GM23338 (cell line): Measurements from ENCODE around the gene UNC13D. TPM values are rescaled to one million over a fixed set of nuclear protein-coding genes. Genes with fewer than 3 reads are reported as not detected.

Experiments used
- ATAC-seq: fragments of 200-7000 bp; cut with Tn5 transposase; 3 replicates; pipeline ENCODE4 v1.9.1; 2020
- DNase-seq: peaks from one replicate; pipeline ENCODE4 v3.0.0-alpha.2; 2015; ENCODE audit warnings: low spot score
- H2AFZ ChIP-seq: fragments of 200-600 bp; sonication (generic); 2 replicates; pipeline ENCODE4 v1.8.0; 2016; ENCODE audit warnings: antibody characterized with exemption, mild to moderate bottlenecking, moderate library complexity
- H3F3A ChIP-seq: fragments of 200-600 bp; sonication (generic); replicated peaks from 2 replicates; pipeline ENCODE4 v1.8.0; 2017; ENCODE audit warnings: antibody characterized with exemption, mixed run types, low read depth
- H3K27ac ChIP-seq: fragments of 200-600 bp; sonication (generic); 2 replicates; pipeline ENCODE4 v1.6.1; 2016; ENCODE audit warnings: low read depth
- H3K27me3 ChIP-seq: fragments of 200-600 bp; sonication (generic); 2 replicates; pipeline ENCODE4 v1.8.0; 2016; ENCODE audit warnings: mild to moderate bottlenecking, mixed run types, moderate library complexity; ENCODE audit not compliant: insufficient read depth
- H3K36me3 ChIP-seq: fragments of 200-600 bp; sonication (generic); 2 replicates; pipeline ENCODE4 v1.8.0; 2016; ENCODE audit warnings: mild to moderate bottlenecking; ENCODE audit not compliant: insufficient read depth
- H3K4me1 ChIP-seq: fragments of 200-600 bp; sonication (generic); 2 replicates; pipeline ENCODE4 v1.8.0; 2016; ENCODE audit warnings: mild to moderate bottlenecking, moderate library complexity; ENCODE audit not compliant: insufficient read depth
- H3K4me2 ChIP-seq: fragments of 200-600 bp; sonication (generic); 2 replicates; pipeline ENCODE4 v1.7.1; 2017; ENCODE audit warnings: mixed run types
- H3K4me3 ChIP-seq: fragments of 200-600 bp; sonication (generic); 2 replicates; pipeline ENCODE4 v1.6.1; 2016; ENCODE audit warnings: mixed run types
- H3K79me2 ChIP-seq: fragments of 200-600 bp; sonication (generic); replicated peaks from 2 replicates; pipeline ENCODE4 v1.8.0; 2017; ENCODE audit warnings: mild to moderate bottlenecking; ENCODE audit not compliant: insufficient read depth
- H3K9me2 ChIP-seq: fragments of 200-600 bp; sonication (generic); 2 replicates; pipeline ENCODE4 v1.8.0; 2017; ENCODE audit not compliant: insufficient read depth
- H4K20me1 ChIP-seq: fragments of 200-600 bp; sonication (generic); replicated peaks from 2 replicates; pipeline ENCODE4 v1.8.0; 2017; ENCODE audit warnings: mild to moderate bottlenecking; ENCODE audit not compliant: insufficient read depth
- H3K27ac Mint-ChIP-seq: 2 replicates; pipeline ENCODE4 v1.8.0; 2020; ENCODE audit warnings: inconsistent platforms, mild to moderate bottlenecking, moderate library complexity, mixed read lengths
- H3K27me3 Mint-ChIP-seq: 3 replicates; pipeline ENCODE4 v1.8.0; 2022; ENCODE audit warnings: low read depth, mild to moderate bottlenecking, moderate library complexity, mixed read lengths, inconsistent platforms; ENCODE audit not compliant: insufficient read depth, poor library complexity
- H3K36me3 Mint-ChIP-seq: 3 replicates; pipeline ENCODE4 v1.8.0; 2021; ENCODE audit warnings: low read depth, mild to moderate bottlenecking, inconsistent platforms, moderate library complexity, mixed read lengths
- H3K4me1 Mint-ChIP-seq: 3 replicates; pipeline ENCODE4 v1.8.0; 2020; ENCODE audit warnings: mild to moderate bottlenecking, inconsistent platforms, mixed read lengths
- H3K4me3 Mint-ChIP-seq: 3 replicates; pipeline ENCODE4 v1.8.0; 2021; ENCODE audit warnings: moderate library complexity, mild to moderate bottlenecking, inconsistent platforms, mixed read lengths
- H3K9me3 Mint-ChIP-seq: 3 replicates; pipeline ENCODE4 v1.8.0; 2020; ENCODE audit warnings: moderate library complexity, mild to moderate bottlenecking, inconsistent platforms, mixed read lengths
- CREB1 ChIP-seq: fragments of 250-450 bp; sonication (Bioruptor Pico); IDR thresholded peaks from 2 replicates; pipeline ENCODE4 v1.5.0; 2020; ENCODE audit warnings: low read depth, mild to moderate bottlenecking, moderate library complexity
- CTCF ChIP-seq, 2 experiments: fragments of 200-600 bp in 1 of 2; sonication (generic) in 1 of 2; conservative IDR thresholded peaks; 2 replicates each; pipeline versions ENCODE4 v1.5.1 to v1.6.1; 2016 to 2017; ENCODE audit warnings: antibody characterized with exemption in 2 of 2, low read depth in 2 of 2, mild to moderate bottlenecking in 2 of 2, moderate library complexity in 1 of 2
- ETS1 ChIP-seq: IDR thresholded peaks from 2 replicates; pipeline ENCODE4 v1.6.1; 2016; ENCODE audit warnings: antibody characterized with exemption
- EZH2phosphoT487 ChIP-seq: fragments of 200-600 bp; sonication (generic); IDR thresholded peaks from one replicate; pipeline ENCODE4 v1.8.1; 2018; ENCODE audit warnings: antibody characterized with exemption; ENCODE audit not compliant: unreplicated experiment
- NANOG ChIP-seq: IDR thresholded peaks from 2 replicates; pipeline ENCODE4 v1.6.1; 2016; ENCODE audit warnings: antibody characterized with exemption, borderline replicate concordance
- POLR2AphosphoS5 ChIP-seq: IDR thresholded peaks from 2 replicates; pipeline ENCODE4 v1.6.1; 2016; ENCODE audit warnings: antibody characterized with exemption, low read depth
- STAT1 ChIP-seq: IDR thresholded peaks from one replicate; pipeline ENCODE4 v1.6.1; 2016; ENCODE audit warnings: antibody characterized with exemption; ENCODE audit not compliant: unreplicated experiment
- ZNF114 ChIP-seq: fragments of 250-450 bp; sonication (Bioruptor Pico); IDR thresholded peaks from 2 replicates; pipeline ENCODE4 v1.5.0; 2020; ENCODE audit warnings: mild to moderate bottlenecking, moderate library complexity
- polyA plus RNA-seq: library from polyadenylated mRNA; unstranded; fragments of >200 nt; fragmentation: Nextera tagmentation; extraction: Ambion mirVana; gene quantifications from 2 replicates; pipeline ENCODE4 v1.2.1, GENCODE V29; 2016
- total RNA-seq: library from RNA; depleted of rRNA; stranded (reverse); fragments of >200 nt; shearing (Covaris generic); gene quantifications from 2 replicates; pipeline ENCODE4 v1.2.3, GENCODE V29; 2014

The UNC13D gene
- total and polyA plus RNA-seq, 2 experiments from 2014 or later: 5.9 to 10.8 TPM

GRCh38 chr17:75856062-75856756 is 12.0 kb upstream of the UNC13D start (continued):
- TF ChIP-seq STAT1: no peak
- TF ChIP-seq NANOG: no peak

GRCh38 chr17:75855310-75856061 is 11.3 kb upstream of the UNC13D start, which contains the start of gene WBP2:
Gene WBP2, minus strand, starts transcription at chr17:75855335. Its CDS starts 38 bp downstream, at chr17:75855297.
- Histone ChIP-seq H2AFZ (peak within 1 kb of the TSS; percentile 80), H4K20me1 (0 out of 2 replicates have a peak, but pooled peaks cover 10% of the 10 kb centered on the region), H3F3A (peaks cover 9% of the 10 kb centered on the region; the same call in 1 of the 2 replicates), H3K79me2 (peaks cover 20% of the 10 kb centered on the region), H3K27me3 (no peaks in the 10 kb centered on the region), H3K4me3 (peak within 1 kb of the TSS; percentile 64), H3K36me3 (peaks cover 7% of the 10 kb centered on the region; the same call in 1 of the 2 replicates), H3K27ac (peak within 1 kb of the TSS; percentile 85), H3K9me2 (no peaks in the 10 kb centered on the region), H3K4me1 (peaks cover 6% of the 10 kb centered on the region), H3K4me2 (peak within 1 kb of the TSS; percentile 87)
- H3K4me3 Mint-ChIP-seq: no peak within 1 kb of the TSS; the same call in 2 of the 3 replicates
- H3K27ac Mint-ChIP-seq: peak within 1 kb of the TSS; percentile 89
- H3K27me3 Mint-ChIP-seq: peaks cover under 1% of the 10 kb centered on the region
- H3K36me3 Mint-ChIP-seq: peaks cover 14% of the 10 kb centered on the region; the same call in 2 of the 3 replicates
- peak; percentile 91 for ATAC-seq
- peak; percentile 100 for DNase-seq
- H3K4me1 Mint-ChIP-seq: peaks cover 9% of the 10 kb centered on the region
- H3K9me3 Mint-ChIP-seq: no peaks in the 10 kb centered on the region
- TF ChIP-seq POLR2AphosphoS5 (peak; percentile 93), ETS1 (peak; percentile 98), CTCF (conservative IDR thresholded peaks at IDR 0.05; ENCODE audit: low read depth in 2 of 2) (0 out of 4 replicates have a peak, but pooled peaks of 1 of the 2 experiments have one; percentile 13), NANOG (0 out of 2 replicates have a peak, but pooled peaks have one; percentile 14), ZNF114 (CRISPR knock-in tag) (no peak), EZH2phosphoT487 (no peak), CREB1 (CRISPR knock-in tag) (peak; percentile 77)
